HG02678 (cell line): ENCODE measurements around the gene LEP.

Source experiments
- ATAC-seq: cut with Tn5 transposase; IDR thresholded peaks from one replicate; pipeline ENCODE4 v1.9.1; 2021; ENCODE audit warnings: mild to moderate bottlenecking, moderate library complexity; ENCODE audit not compliant: unreplicated experiment

LEP gene

DNA sequence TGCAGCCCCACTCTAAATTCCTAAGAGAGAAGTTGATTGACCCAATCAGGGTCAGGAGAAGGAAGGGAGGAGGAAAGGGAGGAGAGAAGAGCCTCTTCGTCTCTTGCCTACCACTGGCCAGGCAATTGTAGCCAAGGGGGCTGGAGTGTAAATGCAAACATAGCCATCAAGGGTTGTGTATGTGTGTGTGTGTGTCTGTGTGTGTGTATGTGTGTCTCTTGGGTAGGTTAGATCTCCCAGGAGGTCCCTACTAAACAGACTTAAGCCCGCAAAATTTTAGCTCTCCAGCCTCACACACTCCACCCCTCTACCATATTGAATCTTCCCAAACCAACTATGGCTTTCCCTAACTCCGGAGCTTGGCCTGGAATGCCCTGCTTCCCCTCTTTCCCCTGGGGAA is 3.8 kb downstream of the LEP start:
- ATAC-seq = no peak

DNA sequence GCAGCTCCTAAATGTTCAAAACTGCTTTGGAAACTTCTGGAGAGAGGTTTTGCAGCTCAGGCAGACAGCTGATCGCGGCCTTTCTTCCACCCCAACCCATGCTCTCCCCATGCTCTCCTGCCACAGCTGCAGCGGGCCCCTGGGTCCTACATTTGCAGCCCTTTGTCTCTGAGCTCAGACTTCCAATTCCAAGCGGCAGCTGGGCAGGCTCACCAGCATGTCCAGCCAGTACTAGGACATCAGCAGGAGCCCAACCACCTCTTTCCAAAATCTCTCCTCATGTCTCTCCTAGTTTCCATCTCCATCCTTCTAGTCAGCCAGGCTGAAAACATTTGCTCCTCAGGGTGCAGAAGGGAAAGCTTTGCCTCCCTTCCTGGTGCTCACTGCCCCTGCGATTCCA is 6.0 kb downstream of the LEP start:
- no peak for ATAC-seq

DNA sequence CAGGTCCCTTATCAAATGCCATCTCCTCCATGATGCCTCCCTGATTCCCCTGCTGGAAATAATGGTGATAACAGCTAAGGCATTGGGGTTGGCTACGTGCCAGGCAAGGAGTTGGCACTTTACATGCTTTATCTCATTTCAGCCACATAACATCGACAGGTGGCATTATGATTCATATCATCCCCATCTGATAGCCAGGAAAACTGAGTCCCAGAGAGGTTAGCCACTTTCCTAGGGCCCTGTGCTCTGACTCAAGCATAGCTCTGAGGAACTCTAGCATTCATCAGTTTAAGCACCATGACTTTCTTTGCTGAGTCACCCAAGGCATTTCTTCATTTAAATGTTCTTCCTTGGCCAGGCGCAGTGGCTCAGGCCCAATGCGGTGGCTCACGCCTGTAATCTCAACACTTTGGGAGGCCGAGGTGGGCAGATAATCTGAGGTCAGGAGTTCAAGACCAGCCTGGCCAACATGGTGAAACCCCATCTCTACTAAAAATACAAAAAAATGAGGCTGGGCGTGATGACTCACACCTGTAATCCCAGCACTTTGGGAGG is 6.6 kb downstream of the LEP start:
- no peak for ATAC-seq

DNA sequence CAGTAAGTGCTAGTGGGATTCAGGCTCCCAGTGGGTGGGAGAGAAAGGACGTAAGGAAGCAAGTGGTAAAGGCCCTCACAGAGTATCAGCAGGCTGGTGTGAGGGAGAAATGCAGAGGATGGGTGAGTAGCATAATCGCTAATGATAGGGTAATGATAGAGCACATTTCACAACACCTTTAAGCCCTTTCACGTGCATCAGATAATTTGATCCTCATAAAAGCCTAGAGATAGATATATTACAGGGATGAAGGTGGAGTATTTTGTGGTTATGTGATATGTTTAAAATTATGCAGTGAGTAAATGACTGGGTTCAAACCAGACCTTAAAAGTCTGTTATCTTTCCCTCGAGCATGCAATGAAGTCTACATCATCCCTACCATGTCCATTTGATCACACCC is 10.3 kb downstream of the LEP start:
- ATAC-seq = no peak

DNA sequence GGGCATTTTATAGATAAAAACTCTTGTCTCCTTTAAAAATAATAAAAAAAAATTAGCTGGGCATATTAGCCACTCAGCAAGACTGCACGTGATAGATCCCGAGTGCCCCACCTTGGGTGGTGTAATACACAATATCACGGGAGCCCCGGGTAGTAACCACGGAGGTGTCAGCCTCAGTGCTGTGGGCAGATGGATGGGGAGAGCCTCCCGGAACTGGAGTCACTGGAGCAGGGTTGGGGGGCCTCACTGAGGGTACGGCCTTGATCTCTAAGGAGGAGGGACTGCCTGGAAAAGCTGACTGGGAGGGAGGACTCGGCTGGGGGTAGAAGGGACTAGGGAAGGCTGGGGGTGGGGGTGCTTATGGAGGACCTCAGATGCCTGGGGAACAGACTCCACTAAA is 12.6 kb downstream of the LEP start:
- ATAC-seq = no peak

DNA sequence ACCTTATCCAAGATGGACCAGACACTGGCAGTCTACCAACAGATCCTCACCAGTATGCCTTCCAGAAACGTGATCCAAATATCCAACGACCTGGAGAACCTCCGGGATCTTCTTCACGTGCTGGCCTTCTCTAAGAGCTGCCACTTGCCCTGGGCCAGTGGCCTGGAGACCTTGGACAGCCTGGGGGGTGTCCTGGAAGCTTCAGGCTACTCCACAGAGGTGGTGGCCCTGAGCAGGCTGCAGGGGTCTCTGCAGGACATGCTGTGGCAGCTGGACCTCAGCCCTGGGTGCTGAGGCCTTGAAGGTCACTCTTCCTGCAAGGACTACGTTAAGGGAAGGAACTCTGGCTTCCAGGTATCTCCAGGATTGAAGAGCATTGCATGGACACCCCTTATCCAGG is 13.4 kb downstream of the LEP start:
- no peak for ATAC-seq

DNA sequence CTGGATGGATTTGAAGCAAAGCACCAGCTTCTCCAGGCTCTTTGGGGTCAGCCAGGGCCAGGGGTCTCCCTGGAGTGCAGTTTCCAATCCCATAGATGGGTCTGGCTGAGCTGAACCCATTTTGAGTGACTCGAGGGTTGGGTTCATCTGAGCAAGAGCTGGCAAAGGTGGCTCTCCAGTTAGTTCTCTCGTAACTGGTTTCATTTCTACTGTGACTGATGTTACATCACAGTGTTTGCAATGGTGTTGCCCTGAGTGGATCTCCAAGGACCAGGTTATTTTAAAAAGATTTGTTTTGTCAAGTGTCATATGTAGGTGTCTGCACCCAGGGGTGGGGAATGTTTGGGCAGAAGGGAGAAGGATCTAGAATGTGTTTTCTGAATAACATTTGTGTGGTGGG is 14.2 kb downstream of the LEP start:
- ATAC-seq = no peak

DNA sequence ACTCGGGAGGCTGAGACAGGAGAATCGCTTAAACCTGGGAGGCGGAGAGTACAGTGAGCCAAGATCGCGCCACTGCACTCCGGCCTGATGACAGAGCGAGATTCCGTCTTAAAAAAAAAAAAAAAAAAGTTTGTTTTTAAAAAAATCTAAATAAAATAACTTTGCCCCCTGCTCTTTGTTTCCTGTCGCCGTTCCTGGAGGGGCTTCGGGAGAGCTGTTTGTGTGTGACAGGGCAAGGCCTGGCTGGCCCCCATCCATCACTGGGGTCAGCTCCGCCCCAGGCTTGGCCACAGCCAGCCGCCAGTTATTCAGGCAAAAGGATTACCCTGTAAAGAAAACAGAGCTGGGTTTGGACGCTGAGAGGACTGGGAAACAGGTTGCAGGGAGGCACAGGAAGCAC is 16.4 kb downstream of the LEP start:
- ATAC-seq = no peak

DNA sequence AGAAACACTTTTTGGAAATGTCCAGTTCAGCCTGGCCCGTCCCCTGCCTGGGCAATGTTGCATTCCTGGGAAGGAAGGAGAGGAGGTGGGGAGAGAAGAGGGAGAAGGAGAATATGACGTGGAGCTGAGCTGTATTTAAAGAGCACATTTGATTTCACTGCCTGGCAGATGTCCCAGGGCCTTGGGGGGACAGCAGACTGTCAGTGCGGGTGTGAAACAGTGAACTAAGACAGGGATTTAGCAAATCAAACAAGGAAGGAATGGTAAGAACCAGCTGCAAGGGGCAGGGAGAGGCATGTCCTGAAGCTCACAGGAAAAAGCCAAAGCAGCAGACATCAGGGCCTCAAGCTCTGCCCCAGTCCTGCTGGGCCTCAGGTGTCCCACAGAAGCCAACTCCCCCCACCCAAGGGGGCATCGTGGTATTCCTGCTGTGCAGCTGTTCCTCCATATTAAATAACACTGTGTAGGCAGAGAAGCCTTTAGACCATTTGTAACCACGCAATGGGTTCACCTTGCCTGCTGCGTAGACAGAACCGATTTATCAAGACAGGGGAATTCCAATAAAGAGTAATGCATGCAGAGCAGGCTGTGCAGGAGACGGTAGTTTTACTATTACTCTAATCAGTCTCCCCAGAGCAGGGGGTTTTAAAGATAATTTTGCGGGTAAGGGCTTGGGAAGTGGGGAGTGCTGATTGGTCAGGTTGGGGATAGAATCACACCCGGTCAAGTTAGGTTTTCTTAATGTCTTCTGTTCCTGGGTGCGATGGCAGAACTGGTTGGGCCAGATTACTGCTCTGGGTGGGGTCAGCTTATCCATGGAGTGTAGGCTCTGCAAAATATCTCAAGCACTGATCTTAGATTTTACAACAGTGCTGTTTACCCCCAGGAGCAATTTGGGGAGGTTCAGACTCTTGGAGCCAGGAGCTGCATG is 18.3 kb downstream of the LEP start:
- no peak for ATAC-seq

DNA sequence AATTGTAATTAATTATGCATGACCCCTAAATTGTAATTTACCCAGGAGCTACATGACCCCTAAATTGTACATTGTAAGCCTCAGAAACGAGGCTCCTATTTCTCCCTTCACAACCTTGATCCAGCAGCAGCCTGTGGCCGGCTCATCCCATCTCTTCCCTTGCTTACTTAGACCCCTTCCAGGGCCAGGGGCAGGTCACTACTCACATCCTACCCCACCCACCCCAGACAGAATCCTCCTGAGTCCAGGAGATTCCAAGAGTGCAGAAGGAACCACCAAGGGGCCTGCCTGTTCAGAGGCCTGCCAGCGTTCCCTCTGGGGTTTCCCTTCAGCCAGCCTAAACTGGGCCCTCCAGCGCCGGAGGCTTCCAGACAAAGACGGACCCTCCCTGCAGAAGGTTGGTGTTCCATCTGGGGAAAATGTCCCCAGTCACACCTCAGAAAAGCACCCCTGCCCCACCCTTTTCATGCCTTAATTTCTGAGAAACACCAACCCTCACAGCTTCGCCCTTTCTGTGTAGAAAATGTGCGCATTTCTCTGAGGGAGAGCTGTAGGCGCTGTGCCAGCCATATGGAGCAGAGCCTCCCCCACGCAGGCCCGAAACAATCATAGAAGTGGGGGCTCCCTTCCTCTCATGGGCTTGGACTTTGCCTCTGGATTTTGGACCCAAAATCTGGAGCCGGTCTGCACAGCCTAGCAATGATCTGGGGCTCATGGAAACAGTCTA is 19.2 kb downstream of the LEP start:
- ATAC-seq = no peak

DNA sequence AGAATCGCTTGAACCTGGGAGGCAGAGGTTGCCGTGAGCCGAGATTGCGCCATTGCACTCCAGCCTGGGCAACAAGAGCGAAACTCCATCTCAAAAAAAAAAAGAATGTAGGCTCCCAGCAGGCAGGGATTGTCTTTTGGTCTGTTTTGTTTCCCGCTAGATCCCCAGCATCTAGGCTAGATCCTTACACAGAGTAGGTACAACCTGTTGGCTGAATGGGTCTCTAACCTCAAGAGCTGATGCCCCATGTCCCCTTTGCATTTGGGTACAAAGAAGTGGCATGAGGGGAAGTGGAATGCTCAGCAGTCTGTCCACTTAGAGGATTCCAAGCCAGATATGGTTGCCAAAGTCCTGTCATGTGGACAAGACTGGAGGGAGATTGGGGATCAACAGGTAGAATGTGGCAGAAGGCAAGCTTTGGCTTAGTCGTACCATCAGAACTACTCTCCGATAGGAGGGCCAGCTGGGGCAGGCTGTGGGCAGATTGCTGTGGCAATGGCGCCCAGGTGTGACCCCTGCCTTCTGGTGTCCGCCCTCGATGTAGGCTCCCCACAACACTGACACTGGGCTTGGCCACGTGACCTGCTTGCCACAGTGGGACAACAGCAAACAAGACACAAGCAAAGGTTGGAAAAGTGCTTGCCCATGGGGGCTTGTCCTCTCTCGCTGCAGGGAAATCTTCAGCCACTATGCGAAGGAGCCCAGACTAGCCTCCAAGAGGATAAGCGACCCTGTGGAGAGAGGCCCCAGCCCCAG is 21.4 kb downstream of the LEP start:
- ATAC-seq = no peak

DNA sequence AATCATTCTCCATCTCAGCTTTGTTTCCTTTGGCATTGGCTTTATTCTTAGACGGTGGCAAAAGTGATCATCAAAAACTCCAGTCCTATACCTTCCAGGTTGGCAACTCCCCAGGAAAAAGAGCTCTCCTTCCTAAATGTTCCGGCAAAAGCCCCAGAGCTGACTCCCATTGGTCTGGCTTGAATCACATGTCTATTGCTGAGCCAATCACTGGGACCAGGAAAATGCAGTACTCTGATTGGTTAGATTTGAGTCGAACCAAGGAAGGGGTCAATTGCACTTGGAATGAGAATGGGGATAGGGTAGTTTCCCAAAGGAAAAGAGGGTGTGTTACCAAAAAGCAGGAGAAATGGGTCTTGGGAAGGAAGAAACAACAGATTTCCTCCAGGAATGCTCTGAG is 22.3 kb downstream of the LEP start:
- no peak for ATAC-seq

DNA sequence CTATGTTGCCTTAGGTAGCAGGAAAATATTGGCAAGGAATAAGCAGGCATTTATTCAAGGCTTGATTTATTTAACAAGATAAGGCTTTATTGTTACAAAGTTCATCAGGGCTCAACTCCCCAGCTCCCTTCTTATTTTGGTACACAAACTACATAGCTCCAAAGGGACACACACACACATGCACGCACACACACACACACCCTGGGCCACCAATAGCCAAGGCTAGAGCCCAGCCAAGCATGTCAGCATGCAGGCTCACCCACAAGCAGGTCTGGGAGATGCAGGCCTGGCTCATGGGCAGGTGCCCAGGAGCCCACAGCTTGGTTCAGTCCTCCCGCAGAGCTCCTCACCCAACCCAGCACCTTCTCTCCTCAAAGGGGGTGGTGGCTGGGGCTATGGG is 23.4 kb downstream of the LEP start:
- no peak for ATAC-seq

DNA sequence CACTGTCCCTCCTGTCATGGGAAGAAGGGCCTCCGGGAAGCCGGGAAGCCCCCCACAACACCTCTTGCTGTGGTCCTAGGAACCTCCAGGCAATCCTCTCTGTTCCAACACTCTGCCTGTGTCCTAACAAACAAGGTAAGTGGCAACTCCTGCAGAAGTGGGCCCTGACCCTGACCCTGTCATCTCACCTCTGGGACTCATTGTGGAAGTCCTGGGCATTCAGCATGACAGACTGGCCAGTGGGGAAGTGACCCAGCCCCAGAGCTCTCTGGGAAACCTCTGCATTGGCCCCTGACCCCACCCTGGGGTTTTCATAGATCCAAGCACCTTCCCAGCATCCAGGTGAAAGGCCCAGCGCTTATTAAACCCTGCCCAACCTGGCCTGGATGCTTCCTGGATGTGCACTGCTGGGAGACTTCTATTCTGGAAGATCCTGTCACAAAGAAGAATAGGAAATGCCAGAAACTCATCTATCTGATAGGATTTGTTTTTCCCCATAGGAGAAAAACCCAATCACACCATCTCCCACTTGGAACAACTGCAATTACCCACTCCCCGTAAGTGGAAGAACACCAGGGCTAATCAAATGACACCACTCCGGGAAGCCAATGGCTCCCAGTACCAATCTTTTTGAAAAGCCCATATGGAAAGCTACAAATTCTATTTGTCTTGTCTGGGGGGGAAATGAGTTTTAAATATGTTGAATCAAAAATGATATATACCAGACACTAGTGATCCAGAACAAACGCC is 24.3 kb downstream of the LEP start:
- ATAC-seq = no peak

DNA sequence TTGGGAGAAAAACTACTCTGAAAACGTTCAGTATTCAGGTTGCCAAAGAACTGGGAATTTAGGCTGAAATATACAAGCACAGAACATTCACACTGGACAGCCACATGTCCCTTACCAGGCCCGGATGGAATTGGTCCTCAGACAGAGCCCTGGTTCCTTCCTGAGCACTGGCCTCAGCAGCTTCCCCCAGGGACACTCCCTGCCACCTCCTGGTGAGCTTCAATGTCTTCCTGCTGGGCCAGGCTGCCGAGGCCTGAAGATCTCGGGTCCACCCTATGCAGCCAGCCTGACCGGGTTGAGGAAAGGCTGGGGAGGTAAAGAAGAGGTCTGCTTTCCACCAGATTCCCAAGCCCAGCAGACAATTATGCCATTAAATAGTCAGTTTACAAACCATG is 24.8 kb downstream of the LEP start:
- no peak for ATAC-seq

DNA sequence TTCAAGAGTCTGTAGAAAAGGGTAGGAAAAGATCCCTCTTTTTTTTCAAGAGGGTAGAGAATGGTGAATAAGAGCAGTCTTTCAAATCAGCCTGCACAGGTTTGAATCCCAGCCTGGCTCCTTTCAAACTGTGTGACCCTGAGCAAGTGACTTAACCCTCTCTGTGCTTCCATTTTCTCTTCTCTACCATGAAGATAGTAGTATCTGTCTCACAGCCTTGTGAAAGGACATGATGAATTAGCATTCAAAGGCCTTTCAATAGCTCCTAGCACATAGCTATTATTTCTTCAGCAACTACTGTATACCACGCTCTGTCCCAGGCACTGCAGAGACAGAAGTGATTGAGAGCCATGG is 25.4 kb downstream of the LEP start:
- no peak for ATAC-seq

DNA sequence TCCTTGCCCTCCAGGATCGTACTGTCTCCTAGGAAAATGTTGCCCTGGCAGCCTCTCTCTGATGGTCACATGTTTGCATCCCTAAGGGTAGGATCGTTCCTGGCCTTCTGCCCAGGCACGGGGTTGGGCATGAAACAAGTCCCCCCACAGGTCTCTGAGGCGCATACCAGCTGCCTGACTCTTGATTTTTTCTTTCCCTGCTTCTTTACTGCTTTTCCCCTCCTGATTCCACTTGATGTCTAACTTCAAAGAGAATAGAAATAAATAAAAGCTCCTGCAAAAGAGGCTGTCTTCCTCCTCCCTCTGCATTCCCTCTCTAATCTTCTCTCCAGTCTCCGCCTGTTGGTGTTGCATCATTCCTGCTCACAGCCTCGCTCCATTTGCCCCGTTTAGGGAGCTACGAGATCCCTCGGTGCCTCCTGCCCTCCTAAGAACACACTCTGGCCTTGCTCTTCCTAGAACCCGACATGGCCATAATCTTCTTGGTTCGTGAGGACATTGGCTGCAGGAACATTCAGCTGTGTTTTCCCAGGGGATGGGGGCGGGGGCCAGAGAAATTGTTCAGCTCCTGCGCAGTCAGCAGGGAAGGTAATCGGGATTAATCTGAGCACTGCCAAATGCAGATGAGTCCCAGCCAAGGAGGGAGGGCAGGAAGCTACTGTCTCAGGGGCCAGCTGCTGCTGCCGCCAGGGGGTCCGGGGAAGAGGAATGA is 26.0 kb downstream of the LEP start:
- no peak for ATAC-seq

DNA sequence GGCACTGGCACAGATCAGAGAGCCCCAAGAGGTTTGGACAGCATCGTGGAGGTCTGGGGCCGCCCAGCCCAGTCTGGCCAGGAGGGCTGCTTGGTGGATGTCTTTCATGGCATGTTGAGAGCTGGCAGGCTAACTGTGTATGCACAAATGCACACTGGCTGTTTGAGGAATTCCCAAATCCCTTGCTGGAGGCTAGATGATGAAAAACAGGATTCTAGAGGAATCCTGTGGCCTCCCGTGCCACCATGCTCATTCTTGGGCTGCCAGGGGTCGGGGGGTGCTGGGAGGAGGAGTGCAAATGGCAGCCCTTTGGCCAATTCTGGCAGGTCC is 26.5 kb downstream of the LEP start:
- no peak for ATAC-seq

DNA sequence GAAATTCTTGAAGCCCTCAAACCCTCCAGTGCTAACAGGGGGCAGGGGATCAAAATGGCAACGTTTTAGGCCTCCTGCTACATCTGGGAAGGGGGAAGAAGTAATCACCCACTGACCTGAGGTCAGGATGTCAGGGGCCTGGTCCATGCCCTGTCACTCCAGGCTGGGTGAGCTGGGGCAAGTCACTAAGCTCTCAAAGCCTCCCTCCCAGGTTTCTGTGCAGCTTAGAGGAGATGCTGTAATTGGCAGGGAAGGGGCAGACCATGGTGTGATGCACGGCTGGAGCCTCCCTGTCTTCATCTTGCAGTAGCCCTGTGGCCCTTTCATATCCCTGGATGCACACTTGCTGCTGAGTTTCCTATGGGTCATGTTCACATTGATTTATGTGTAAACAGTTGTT is 27.2 kb downstream of the LEP start:
- no peak for ATAC-seq

DNA sequence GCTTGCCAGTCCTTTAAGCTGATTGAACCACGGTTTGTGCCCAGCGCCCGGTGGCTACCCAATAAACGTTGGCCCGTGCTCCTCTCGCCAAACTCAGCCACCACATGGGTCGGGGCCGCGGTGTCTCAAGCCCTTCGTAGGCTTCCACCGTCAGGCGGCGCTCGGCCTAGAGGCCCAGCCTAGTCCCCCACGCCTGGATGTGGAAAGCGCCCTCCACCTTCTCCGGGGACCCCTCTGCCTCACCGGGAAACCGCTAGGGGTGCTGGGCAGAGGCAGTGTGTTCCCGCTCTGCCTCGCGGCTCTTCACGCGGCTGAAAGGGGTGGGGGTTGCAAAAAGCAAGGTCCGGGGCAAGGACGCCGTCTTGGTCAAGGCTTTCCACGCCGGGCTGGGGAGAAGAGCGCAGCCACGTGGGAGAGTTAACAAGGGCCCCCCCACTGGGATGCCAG is 29.8 kb downstream of the LEP start:
- no peak for ATAC-seq
